HepG2 (cell line): ENCODE results near the gene VSIG10L. TPM values are rescaled to one million over a fixed set of nuclear protein-coding genes. Genes with fewer than 3 reads are reported as not detected.
A peak's percentile ranks its signal among the peaks of the same experiment; 100 is the strongest.

Source experiments
- AGO1 ChIP-seq: fragments of 200-400 bp; formaldehyde crosslinking; IDR thresholded peaks from 2 replicates; pipeline ENCODE4 v1.6.1; 2017; ENCODE audit warnings: mild to moderate bottlenecking, low read depth, low read length, moderate library complexity; ENCODE audit not compliant: poor library complexity, severe bottlenecking
- CBX2 ChIP-seq, 2 experiments: fragments of 200-600 bp in 1 of 2; sonication (generic); formaldehyde crosslinking in 1 of 2; IDR thresholded peaks; 2 replicates each; pipeline versions ENCODE4 v1.7.0 to v1.8.1; 2018 to 2022; ENCODE audit warnings: low read depth in 2 of 2, low read length in 1 of 2, mild to moderate bottlenecking in 1 of 2, missing genetic modification reagents in 1 of 2
- GRHL1 ChIP-seq: sonication (generic); formaldehyde crosslinking; conservative IDR thresholded peaks from 2 replicates; pipeline ENCODE4 v1.8.0; 2022; ENCODE audit warnings: missing genetic modification reagents
- HINFP ChIP-seq: sonication (generic); formaldehyde crosslinking; IDR thresholded peaks from 2 replicates; pipeline ENCODE4 v1.4.0; 2020; ENCODE audit warnings: low read depth, mild to moderate bottlenecking, missing genetic modification reagents
- IRF1 ChIP-seq: sonication (generic); formaldehyde crosslinking; IDR thresholded peaks from 2 replicates; pipeline ENCODE4 v1.4.0; 2020; ENCODE audit warnings: low read depth, mild to moderate bottlenecking, missing genetic modification reagents
- MXD3 ChIP-seq: IDR thresholded peaks from 2 replicates; pipeline ENCODE4 v1.6.1; 2016; ENCODE audit warnings: mild to moderate bottlenecking, missing biosample characterization, missing genetic modification reagents
- MYC ChIP-seq: sonication (generic); formaldehyde crosslinking; IDR thresholded peaks from 2 replicates; pipeline ENCODE4 v1.9.0; 2021; ENCODE audit warnings: missing genetic modification reagents, borderline replicate concordance
- NR2F2 ChIP-seq: IDR thresholded peaks from 2 replicates; pipeline ENCODE4 v1.6.1; 2012; ENCODE audit warnings: low read depth, inconsistent platforms, borderline replicate concordance
- PTBP1 ChIP-seq: fragments of 200-400 bp; formaldehyde crosslinking; IDR thresholded peaks from 2 replicates; pipeline ENCODE4 v1.6.1; 2018; ENCODE audit warnings: low read length, low read depth; ENCODE audit not compliant: poor library complexity, severe bottlenecking
- RBFOX2 ChIP-seq: fragments of 200-400 bp; formaldehyde crosslinking; IDR thresholded peaks from 2 replicates; pipeline ENCODE4 v1.6.1; 2017; ENCODE audit warnings: low read depth, mild to moderate bottlenecking, low read length
- RFXAP ChIP-seq: sonication (generic); formaldehyde crosslinking; IDR thresholded peaks from 2 replicates; pipeline ENCODE4 v1.4.0; 2020; ENCODE audit warnings: missing genetic modification reagents, borderline replicate concordance
- SIN3B ChIP-seq: fragments of 150-350 bp; IDR thresholded peaks from 2 replicates; pipeline ENCODE4 v1.6.1; 2014; ENCODE audit warnings: low read length
- STAT5B ChIP-seq: sonication (generic); formaldehyde crosslinking; IDR thresholded peaks from 2 replicates; pipeline ENCODE4 v1.4.0; 2020; ENCODE audit warnings: missing genetic modification reagents
- ZNF275 ChIP-seq: sonication (generic); formaldehyde crosslinking; IDR thresholded peaks from 2 replicates; pipeline ENCODE4 v1.8.0; 2022; ENCODE audit warnings: missing genetic modification reagents, mild to moderate bottlenecking, inconsistent platforms, borderline replicate concordance
- ZNF292 ChIP-seq: sonication (generic); formaldehyde crosslinking; IDR thresholded peaks from 2 replicates; pipeline ENCODE4 v1.8.1; 2022; ENCODE audit warnings: mild to moderate bottlenecking, low read depth, missing genetic modification reagents, borderline replicate concordance
- ZNF460 ChIP-seq: sonication (generic); formaldehyde crosslinking; IDR thresholded peaks from 2 replicates; pipeline ENCODE4 v1.5.1; 2020; ENCODE audit warnings: missing genetic modification reagents, mild to moderate bottlenecking, borderline replicate concordance
- ZNF512B ChIP-seq: sonication (generic); formaldehyde crosslinking; IDR thresholded peaks from 2 replicates; pipeline ENCODE4 v1.5.1; 2020; ENCODE audit warnings: missing genetic modification reagents, mild to moderate bottlenecking, borderline replicate concordance
- ZNF577 ChIP-seq: sonication (generic); formaldehyde crosslinking; IDR thresholded peaks from 2 replicates; pipeline ENCODE4 v1.4.0; 2020; ENCODE audit warnings: mild to moderate bottlenecking, low read depth, missing genetic modification reagents, borderline replicate concordance
- ZNF775 ChIP-seq: sonication (generic); formaldehyde crosslinking; IDR thresholded peaks from 2 replicates; pipeline ENCODE4 v1.4.0; 2020; ENCODE audit warnings: missing genetic modification reagents, mild to moderate bottlenecking, moderate library complexity, borderline replicate concordance
- ZZZ3 ChIP-seq: sonication (generic); formaldehyde crosslinking; IDR thresholded peaks from 2 replicates; pipeline ENCODE4 v1.4.0; 2020; ENCODE audit warnings: missing genetic modification reagents, mild to moderate bottlenecking, borderline replicate concordance
- polyA plus RNA-seq, 8 experiments: library from polyadenylated mRNA; depleted of rRNA in 3 of 8; stranded (reverse) in 7 of 8; unstranded in 1 of 8; fragments of >200 nt; fragmentation: Illumina TruSeq in 4 of 8; extraction: Trizol in 4 of 8; gene quantifications; 2 replicates each; pipeline versions ENCODE4 v1.2.1 to v1.2.3, GENCODE V29; 2011 to 2016; ENCODE audit warnings: low read depth in 4 of 8, missing spikeins in 1 of 8, mixed read lengths in 1 of 8; ENCODE audit not compliant: insufficient read depth in 1 of 8
- total RNA-seq, 5 experiments: library from RNA; depleted of rRNA; stranded (reverse); fragments of >200 nt; fragmentation: Illumina TruSeq; extraction: Trizol; gene quantifications; 2 replicates each; pipeline ENCODE4 v1.2.3, GENCODE V29; 2016; ENCODE audit warnings: low read depth in 1 of 5

The VSIG10L gene
- total and polyA plus RNA-seq, 2 of the 13 experiments (the other 11 are each of a cell fraction or from before 2014, with no cell fraction given) = 2.7 to 8.5 TPM

- TF ChIP-seq IRF1 (no peak), SIN3B (no peak), ZNF577 (CRISPR knock-in tag) (no peak), RFXAP (no peak), GRHL1 (no peak), STAT5B (no peak), NR2F2 (no peak), AGO1 (peak; percentile 28), CBX2 (IDR thresholded peaks at IDR 0.05; ENCODE audit: low read depth, low read length) (no peak), CBX2 (CRISPR knock-in tag; IDR thresholded peaks at IDR 0.05; ENCODE audit: low read depth) (0 out of 2 replicates have a peak, but pooled peaks have one; percentile 43), RBFOX2 (peak; percentile 76), PTBP1 (no peak), ZNF275 (CRISPR knock-in tag) (no peak), MYC (CRISPR knock-in tag) (peak; percentile 35; the same call in 1 of the 2 replicates), ZNF512B (CRISPR knock-in tag) (no peak), ZNF292 (CRISPR knock-in tag) (0 out of 2 replicates have a peak, but pooled peaks have one; percentile 58), ZNF775 (CRISPR knock-in tag) (no peak), HINFP (CRISPR knock-in tag) (no peak), ZNF460 (CRISPR knock-in tag) (no peak), MXD3 (no peak), ZZZ3 (CRISPR knock-in tag) (no peak)
Observed at GRCh38 chr19:51389143-51389542, 47.2 kb upstream of the VSIG10L start (continued).
